ENCODE results near the gene SH3GL1. TPM values are rescaled to one million over a fixed set of nuclear protein-coding genes. Genes with fewer than 3 reads are reported as not detected.
"Not testable (repeated sequence)": the region's sequence is repeated elsewhere in the genome, so short reads cannot be mapped to it uniquely, and the experiment has no call there.

The SH3GL1 gene
- polyA plus RNA-seq, 1 experiment = 89.4 TPM

DNA sequence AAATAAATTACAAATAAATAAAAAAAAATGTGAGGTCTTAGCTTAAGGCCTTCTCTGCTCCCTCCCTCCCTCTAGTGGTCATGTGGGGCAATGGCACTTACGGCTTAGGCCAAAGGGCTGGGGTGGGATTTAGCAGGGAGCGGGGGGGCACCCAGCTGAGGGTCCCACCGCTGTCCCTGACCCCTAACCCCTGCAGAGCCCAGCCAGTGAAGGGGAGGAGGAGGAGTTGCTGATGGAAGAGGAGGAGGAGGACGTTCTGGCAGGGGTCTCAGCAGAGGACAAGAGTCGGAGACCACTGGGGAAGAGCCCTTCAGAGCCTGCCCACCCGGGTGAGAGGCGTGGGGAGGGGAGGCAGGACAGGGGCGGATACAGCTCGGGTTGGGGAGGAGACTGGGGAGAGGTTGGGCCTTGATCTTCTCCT is 47.6 kb downstream of the SH3GL1 start:
- Histone ChIP-seq H3K36me3 (ENCODE audit: control insufficient read depth, insufficient read depth, low read length) (peaks cover 1% of the 10 kb centered on the region; the same call in 1 of the 2 replicates), H3K4me3 (ENCODE audit: low read depth, low read length) (no peak overlapping the region), H3K27me3 (ENCODE audit: control insufficient read depth, insufficient read depth, low read length) (no peaks in the 10 kb centered on the region)
- CTCF ChIA-PET = interaction anchor here (0.6 to 4.1 kb wide), 31 partner anchors 8 to 173 kb away, joined by 3 to 49 read pairs (median 4); partner anchors contain the start of genes FSD1, MPND, SH3GL1 and STAP2
- no peak for DNase-seq (ENCODE audit: low read depth)
- TF ChIP-seq, protein P1, sequence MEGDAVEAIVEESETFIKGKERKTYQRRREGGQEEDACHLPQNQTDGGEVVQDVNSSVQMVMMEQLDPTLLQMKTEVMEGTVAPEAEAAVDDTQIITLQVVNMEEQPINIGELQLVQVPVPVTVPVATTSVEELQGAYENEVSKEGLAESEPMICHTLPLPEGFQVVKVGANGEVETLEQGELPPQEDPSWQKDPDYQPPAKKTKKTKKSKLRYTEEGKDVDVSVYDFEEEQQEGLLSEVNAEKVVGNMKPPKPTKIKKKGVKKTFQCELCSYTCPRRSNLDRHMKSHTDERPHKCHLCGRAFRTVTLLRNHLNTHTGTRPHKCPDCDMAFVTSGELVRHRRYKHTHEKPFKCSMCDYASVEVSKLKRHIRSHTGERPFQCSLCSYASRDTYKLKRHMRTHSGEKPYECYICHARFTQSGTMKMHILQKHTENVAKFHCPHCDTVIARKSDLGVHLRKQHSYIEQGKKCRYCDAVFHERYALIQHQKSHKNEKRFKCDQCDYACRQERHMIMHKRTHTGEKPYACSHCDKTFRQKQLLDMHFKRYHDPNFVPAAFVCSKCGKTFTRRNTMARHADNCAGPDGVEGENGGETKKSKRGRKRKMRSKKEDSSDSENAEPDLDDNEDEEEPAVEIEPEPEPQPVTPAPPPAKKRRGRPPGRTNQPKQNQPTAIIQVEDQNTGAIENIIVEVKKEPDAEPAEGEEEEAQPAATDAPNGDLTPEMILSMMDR (IDR thresholded peaks at IDR 0.05; ENCODE audit: insufficient read depth, low read depth, low read length) = peak; percentile 92
- POLR2A ChIA-PET = interaction anchor here (0.6 kb wide), 1 partner anchor 53 kb away, joined by 4 read pairs; no protein-coding TSS in a partner anchor

DNA sequence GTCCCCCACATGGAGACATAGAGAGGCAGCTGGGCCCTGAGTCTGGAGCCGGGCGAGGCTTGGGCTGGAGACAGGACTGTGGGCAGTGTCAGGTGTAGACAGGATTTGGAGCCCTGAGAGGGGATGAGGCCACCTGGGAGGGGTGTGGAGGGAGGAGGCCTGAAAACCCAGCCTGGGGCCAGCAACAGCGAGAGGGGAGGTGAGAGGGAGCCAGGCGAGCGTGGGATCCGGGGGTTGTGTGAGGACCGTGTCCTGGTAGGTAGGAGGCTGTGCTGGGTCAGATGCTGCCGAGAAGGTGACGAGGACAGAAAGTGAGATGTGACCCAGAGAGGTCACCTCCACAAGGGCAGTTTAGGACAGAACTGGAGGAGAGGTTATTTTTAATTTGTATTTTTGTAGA is 49.6 kb downstream of the SH3GL1 start:
- Histone ChIP-seq H3K4me3 (ENCODE audit: low read depth, low read length) (no peak overlapping the region), H3K27me3 (ENCODE audit: control insufficient read depth, insufficient read depth, low read length) (no peaks in the 10 kb centered on the region), H3K36me3 (ENCODE audit: control insufficient read depth, insufficient read depth, low read length) (peaks cover 1% of the 10 kb centered on the region; the same call in 1 of the 2 replicates)
- TF ChIP-seq, protein P1 (IDR thresholded peaks at IDR 0.05; ENCODE audit: insufficient read depth, low read depth, low read length) = no peak
- DNase-seq (ENCODE audit: low read depth) = no peak
- ChIA-PET CTCF (interaction anchor here (4.1 kb wide), 1 partner anchor 13 kb away, joined by 49 read pairs; no protein-coding TSS in a partner anchor), POLR2A (no interaction called here)

DNA sequence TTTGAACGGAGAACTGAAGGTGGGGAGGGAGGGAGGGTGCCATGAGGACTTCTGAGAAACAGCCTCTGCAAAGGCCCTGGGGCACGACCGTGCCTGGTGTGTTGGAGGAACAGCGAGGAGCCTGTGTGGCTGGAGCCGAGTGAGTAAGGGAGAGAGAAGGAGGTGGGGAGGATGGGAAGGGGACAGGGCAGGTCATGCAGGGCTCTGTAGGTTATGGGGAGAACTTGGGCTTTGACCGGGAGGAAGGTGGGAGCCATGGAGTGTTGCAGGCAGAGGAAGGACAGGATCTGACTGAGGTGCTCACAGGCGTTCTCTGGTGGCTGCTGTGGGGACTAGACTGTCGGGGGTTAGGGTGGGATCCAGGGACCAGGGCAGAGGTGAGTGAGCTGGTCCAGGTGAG is 50.2 kb downstream of the SH3GL1 start:
- TF ChIP-seq, protein P1 (IDR thresholded peaks at IDR 0.05; ENCODE audit: insufficient read depth, low read depth, low read length) = no peak
- DNase-seq (ENCODE audit: low read depth) = no peak
- ChIA-PET CTCF (no interaction called here), POLR2A (no interaction called here)
- no peak overlapping the region for H3K4me3 ChIP-seq (ENCODE audit: low read depth, low read length)
- H3K27me3 ChIP-seq (ENCODE audit: control insufficient read depth, insufficient read depth, low read length) = no peaks in the 10 kb centered on the region
- peaks cover 1% of the 10 kb centered on the region; the same call in 1 of the 2 replicates for H3K36me3 ChIP-seq (ENCODE audit: control insufficient read depth, insufficient read depth, low read length)

DNA sequence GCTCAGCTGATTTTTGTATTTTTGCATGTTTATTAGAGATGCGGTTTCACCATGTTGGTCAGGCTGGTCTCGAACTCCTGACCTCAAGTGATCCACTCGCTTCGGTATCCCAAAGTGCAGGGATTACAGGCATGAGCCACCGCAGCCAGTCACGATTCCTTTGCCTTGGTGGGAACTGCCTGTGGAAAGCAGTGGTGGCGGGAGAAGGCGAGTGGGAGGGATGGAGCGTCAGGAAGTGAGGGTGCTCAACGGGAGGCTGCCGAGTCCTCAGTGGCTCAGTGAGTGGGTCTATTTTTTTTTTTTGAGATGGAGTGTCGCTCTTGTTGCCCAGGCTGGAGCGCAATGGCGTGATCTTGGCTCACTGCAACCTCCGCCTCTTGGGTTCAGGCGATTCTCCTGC is 51.1 kb downstream of the SH3GL1 start:
- POLR2A ChIA-PET; CTCF ChIA-PET; H3K36me3 ChIP-seq (ENCODE audit: control insufficient read depth, insufficient read depth, low read length); H3K4me3 ChIP-seq (ENCODE audit: low read depth, low read length); DNase-seq (ENCODE audit: low read depth); H3K27me3 ChIP-seq (ENCODE audit: control insufficient read depth, insufficient read depth, low read length): not testable (repeated sequence)

DNA sequence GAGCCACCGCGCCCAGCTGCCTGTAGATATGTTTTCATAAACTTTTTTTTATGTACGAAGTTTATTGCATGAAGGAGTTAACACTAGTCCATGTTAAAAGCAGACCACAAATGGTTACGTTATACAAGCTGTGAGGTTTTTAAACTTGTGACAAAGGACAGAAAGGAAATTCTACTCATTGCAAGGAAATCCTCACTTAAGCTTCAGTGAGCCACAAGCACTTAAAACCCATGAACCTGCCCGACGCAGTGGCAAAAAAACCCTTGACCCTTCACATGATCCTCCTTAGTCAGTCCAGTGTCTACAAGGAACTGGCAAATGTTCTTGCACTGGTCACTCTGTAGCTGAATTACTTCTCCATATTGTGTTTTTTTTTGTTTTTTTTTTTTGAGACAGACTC is 52.8 kb downstream of the SH3GL1 start:
- 0 out of 2 replicates have a peak, but pooled peaks cover 1% of the 10 kb centered on the region for H3K36me3 ChIP-seq (ENCODE audit: control insufficient read depth, insufficient read depth, low read length)
- H3K4me3 ChIP-seq (ENCODE audit: low read depth, low read length) = no peak overlapping the region
- TF ChIP-seq, protein P1 (IDR thresholded peaks at IDR 0.05; ENCODE audit: insufficient read depth, low read depth, low read length) = no peak
- CTCF ChIA-PET = no interaction called here
- DNase-seq (ENCODE audit: low read depth) = no peak
- POLR2A ChIA-PET = no interaction called here
- no peaks in the 10 kb centered on the region for H3K27me3 ChIP-seq (ENCODE audit: control insufficient read depth, insufficient read depth, low read length)

DNA sequence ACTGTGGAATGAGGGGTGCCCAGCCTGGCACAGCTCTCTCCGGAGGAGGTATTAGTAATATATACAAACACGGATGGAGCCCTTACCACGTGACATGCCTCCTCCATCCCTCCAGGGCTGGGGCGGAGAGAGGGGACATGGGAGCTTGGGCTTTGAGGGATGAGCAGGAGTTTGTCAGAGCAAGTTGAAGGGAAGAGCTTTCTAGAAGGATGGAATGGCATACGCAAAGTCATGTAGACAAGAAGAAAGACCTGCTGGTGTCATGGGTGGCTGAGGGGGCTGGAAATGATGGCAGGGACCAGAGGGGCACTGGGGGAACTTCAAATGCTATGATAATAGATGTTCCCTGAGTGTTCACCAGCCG is 54.3 kb downstream of the SH3GL1 start:
- DNase-seq (ENCODE audit: low read depth) = no peak
- TF ChIP-seq, protein P1 (IDR thresholded peaks at IDR 0.05; ENCODE audit: insufficient read depth, low read depth, low read length) = no peak
- POLR2A ChIA-PET = no interaction called here
- CTCF ChIA-PET = no interaction called here
- Histone ChIP-seq H3K27me3 (ENCODE audit: control insufficient read depth, insufficient read depth, low read length) (no peaks in the 10 kb centered on the region), H3K4me3 (ENCODE audit: low read depth, low read length) (no peak overlapping the region), H3K36me3 (ENCODE audit: control insufficient read depth, insufficient read depth, low read length) (0 out of 2 replicates have a peak, but pooled peaks cover 1% of the 10 kb centered on the region)

Data from BJ (cell line).